BLaER1 (cell line): ENCODE results near the gene RALGPS2.

Source experiments
- H3K27ac ChIP-seq: shearing (Covaris generic); formaldehyde crosslinking; 2 replicates; pipeline ENCODE4 v1.8.1; 2022
- H3K27me3 ChIP-seq: shearing (Covaris generic); formaldehyde crosslinking; 2 replicates; pipeline ENCODE4 v1.8.1; 2022
- H3K36me3 ChIP-seq: shearing (Covaris generic); formaldehyde crosslinking; 2 replicates; pipeline ENCODE4 v1.8.1; 2022
- H3K4me1 ChIP-seq: shearing (Covaris generic); formaldehyde crosslinking; 2 replicates; pipeline ENCODE4 v1.8.1; 2022
- H3K4me2 ChIP-seq: shearing (Covaris generic); formaldehyde crosslinking; 2 replicates; pipeline ENCODE4 v1.8.1; 2022
- H3K4me3 ChIP-seq: shearing (Covaris generic); formaldehyde crosslinking; 2 replicates; pipeline ENCODE4 v1.8.1; 2022
- H3K9ac ChIP-seq: shearing (Covaris generic); formaldehyde crosslinking; 2 replicates; pipeline ENCODE4 v1.8.1; 2022
- H3K9me3 ChIP-seq: shearing (Covaris generic); formaldehyde crosslinking; 2 replicates; pipeline ENCODE4 v1.8.1; 2022
- H4K20me1 ChIP-seq: shearing (Covaris generic); formaldehyde crosslinking; 2 replicates; pipeline ENCODE4 v1.8.1; 2022
- Cebpa-rat ChIP-seq: shearing (Covaris generic); IDR thresholded peaks from 2 replicates; pipeline ENCODE4 v1.8.1; 2022

The RALGPS2 gene

DNA sequence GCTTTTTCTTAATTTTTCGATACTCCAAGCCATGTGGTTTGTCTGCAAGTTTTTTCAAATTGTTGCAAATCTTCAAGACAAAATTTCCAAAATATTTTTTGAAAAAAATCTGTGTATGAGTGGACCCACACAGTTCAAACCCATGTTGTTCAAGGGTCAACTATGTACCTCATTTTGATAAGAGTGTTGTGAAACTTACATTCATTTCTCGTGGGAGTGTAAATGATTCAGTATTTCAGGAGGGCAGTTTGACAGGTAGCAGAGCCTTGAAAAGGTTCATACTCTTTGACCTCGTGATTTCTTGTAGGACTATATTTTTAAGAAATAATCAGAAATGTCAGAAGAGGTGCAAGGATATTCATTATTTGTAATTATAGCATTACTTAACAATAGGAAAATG lies 77.8 kb downstream of the RALGPS2 start:
- Histone ChIP-seq H3K4me2 (no peak overlapping the region), H3K9ac (no peak overlapping the region), H3K36me3 (peaks cover 16% of the 10 kb centered on the region; the same call in 1 of the 2 replicates), H4K20me1 (no peaks in the 10 kb centered on the region), H3K27ac (no peak overlapping the region), H3K4me1 (no peaks in the 10 kb centered on the region), H3K4me3 (no peak overlapping the region), H3K9me3 (peaks cover 11% of the 10 kb centered on the region; the same call in 1 of the 2 replicates), H3K27me3 (no peaks in the 10 kb centered on the region)
- TF ChIP-seq Cebpa-rat = no peak

DNA sequence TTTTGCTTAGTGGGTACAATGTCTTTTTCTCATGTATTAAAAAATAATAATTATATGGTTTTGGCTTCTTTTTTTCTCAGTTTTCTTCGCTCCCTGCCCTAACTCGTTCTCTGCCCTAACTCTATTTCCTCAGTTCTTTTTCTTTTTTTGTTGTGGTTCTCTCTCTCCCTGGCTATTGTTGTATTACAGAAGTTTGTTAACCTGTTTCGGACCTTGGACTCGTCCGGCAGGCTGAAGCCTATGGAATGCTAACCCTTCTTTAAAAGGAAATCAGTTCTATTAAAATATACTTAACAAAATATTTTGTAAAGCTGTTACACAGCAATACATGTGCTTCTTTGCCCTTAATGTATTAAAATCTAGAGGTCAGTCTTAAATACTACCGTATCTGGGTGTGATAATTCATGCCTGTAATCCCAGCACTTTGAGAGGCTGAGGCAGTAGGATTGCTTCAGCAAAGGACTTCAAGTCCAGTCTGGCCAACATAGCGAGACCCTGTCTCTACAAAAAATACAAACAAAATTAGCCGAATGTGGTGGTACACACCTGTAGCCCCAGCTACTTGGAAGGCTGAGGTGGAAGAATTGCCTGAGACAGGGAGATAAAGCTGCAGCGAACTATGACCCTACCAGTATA lies 81.7 kb downstream of the RALGPS2 start:
- no peak overlapping the region for H3K4me3 ChIP-seq
- no peak overlapping the region for H3K9ac ChIP-seq
- no peak for TF ChIP-seq Cebpa-rat
- H4K20me1 ChIP-seq = no peaks in the 10 kb centered on the region
- no peak overlapping the region for H3K27ac ChIP-seq
- no peaks in the 10 kb centered on the region for H3K27me3 ChIP-seq
- H3K9me3 ChIP-seq = no peaks in the 10 kb centered on the region
- no peak overlapping the region for H3K4me2 ChIP-seq
- peaks cover 16% of the 10 kb centered on the region; the same call in 1 of the 2 replicates for H3K36me3 ChIP-seq
- no peaks in the 10 kb centered on the region for H3K4me1 ChIP-seq

- H3K36me3 ChIP-seq = peaks cover 16% of the 10 kb centered on the region; the same call in 1 of the 2 replicates
- H3K4me3 ChIP-seq = no peak overlapping the region
- H3K4me2 ChIP-seq = no peak overlapping the region
- H3K27me3 ChIP-seq = no peaks in the 10 kb centered on the region
- no peak overlapping the region for H3K27ac ChIP-seq
- H3K9me3 ChIP-seq = no peaks in the 10 kb centered on the region
- no peak overlapping the region for H3K9ac ChIP-seq
- no peaks in the 10 kb centered on the region for H3K4me1 ChIP-seq
- no peaks in the 10 kb centered on the region for H4K20me1 ChIP-seq
- TF ChIP-seq Cebpa-rat = no peak
Observed at GRCh38 chr1:178808529-178808928, 83.5 kb downstream of the RALGPS2 start.

- TF ChIP-seq Cebpa-rat = no peak
- no peaks in the 10 kb centered on the region for H3K9me3 ChIP-seq
- H3K9ac ChIP-seq = no peak overlapping the region
- H4K20me1 ChIP-seq = no peaks in the 10 kb centered on the region
- no peaks in the 10 kb centered on the region for H3K27me3 ChIP-seq
- no peak overlapping the region for H3K4me3 ChIP-seq
- H3K4me1 ChIP-seq = no peaks in the 10 kb centered on the region
- peaks cover 21% of the 10 kb centered on the region for H3K36me3 ChIP-seq
- no peak overlapping the region for H3K27ac ChIP-seq
- H3K4me2 ChIP-seq = no peak overlapping the region
Observed at GRCh38 chr1:178810585-178810984, 85.5 kb downstream of the RALGPS2 start.

GRCh38 chr1:178818416-178818815 lies 93.4 kb downstream of the RALGPS2 start:
- Histone ChIP-seq H3K9ac (no peak overlapping the region), H3K27ac (no peak overlapping the region), H3K4me2 (no peak overlapping the region), H3K27me3 (no peaks in the 10 kb centered on the region), H3K4me1 (no peaks in the 10 kb centered on the region), H4K20me1 (no peaks in the 10 kb centered on the region), H3K4me3 (no peak overlapping the region), H3K36me3 (peaks cover 6% of the 10 kb centered on the region), H3K9me3 (no peaks in the 10 kb centered on the region)
- no peak for TF ChIP-seq Cebpa-rat

GRCh38 chr1:178819123-178819522 lies 94.1 kb downstream of the RALGPS2 start:
- no peak overlapping the region for H3K27ac ChIP-seq
- no peak overlapping the region for H3K4me3 ChIP-seq
- H3K9me3 ChIP-seq = no peaks in the 10 kb centered on the region
- H3K27me3 ChIP-seq = no peaks in the 10 kb centered on the region
- TF ChIP-seq Cebpa-rat = no peak
- no peaks in the 10 kb centered on the region for H3K4me1 ChIP-seq
- no peak overlapping the region for H3K4me2 ChIP-seq
- no peaks in the 10 kb centered on the region for H4K20me1 ChIP-seq
- peaks cover 6% of the 10 kb centered on the region for H3K36me3 ChIP-seq
- H3K9ac ChIP-seq = no peak overlapping the region

GRCh38 chr1:178821134-178821866 lies 96.3 kb downstream of the RALGPS2 start:
- no peaks in the 10 kb centered on the region for H3K4me1 ChIP-seq
- H3K36me3 ChIP-seq = no peaks in the 10 kb centered on the region
- no peaks in the 10 kb centered on the region for H3K27me3 ChIP-seq
- TF ChIP-seq Cebpa-rat = no peak
- H3K4me2 ChIP-seq = no peak overlapping the region
- H4K20me1 ChIP-seq = no peaks in the 10 kb centered on the region
- no peak overlapping the region for H3K27ac ChIP-seq
- H3K9ac ChIP-seq = no peak overlapping the region
- H3K4me3 ChIP-seq = no peak overlapping the region
- no peaks in the 10 kb centered on the region for H3K9me3 ChIP-seq

GRCh38 chr1:178825167-178825566 lies 100.1 kb downstream of the RALGPS2 start:
- Histone ChIP-seq H4K20me1 (no peaks in the 10 kb centered on the region), H3K4me1 (no peaks in the 10 kb centered on the region), H3K4me2 (no peak overlapping the region), H3K27ac (no peak overlapping the region), H3K36me3 (no peaks in the 10 kb centered on the region), H3K27me3 (no peaks in the 10 kb centered on the region), H3K4me3 (no peak overlapping the region), H3K9me3 (no peaks in the 10 kb centered on the region), H3K9ac (no peak overlapping the region)
- TF ChIP-seq Cebpa-rat = no peak

DNA sequence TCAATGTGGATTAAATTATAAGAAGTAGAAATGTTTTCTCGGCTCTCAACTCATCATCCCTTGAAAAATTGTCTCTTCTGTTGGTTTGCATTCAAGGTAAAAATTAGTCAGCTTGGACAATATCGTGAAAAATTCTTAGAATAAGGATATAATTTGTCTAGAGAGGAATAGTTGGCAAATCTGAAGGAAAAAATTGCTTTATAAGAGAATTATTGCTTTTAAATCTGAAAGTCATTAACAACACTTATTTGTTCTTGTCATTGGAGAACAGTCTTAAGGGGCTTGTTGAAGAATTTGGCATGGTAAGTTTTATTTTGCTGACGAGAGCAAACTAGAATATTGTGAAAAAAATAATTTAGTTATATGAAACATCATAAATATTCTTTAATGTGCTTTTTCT lies 119.4 kb downstream of the RALGPS2 start:
- no peak overlapping the region for H3K27ac ChIP-seq
- H3K27me3 ChIP-seq = no peaks in the 10 kb centered on the region
- no peaks in the 10 kb centered on the region for H3K4me1 ChIP-seq
- no peaks in the 10 kb centered on the region for H3K36me3 ChIP-seq
- no peak overlapping the region for H3K9ac ChIP-seq
- H3K9me3 ChIP-seq = no peaks in the 10 kb centered on the region
- H4K20me1 ChIP-seq = no peaks in the 10 kb centered on the region
- no peak overlapping the region for H3K4me3 ChIP-seq
- H3K4me2 ChIP-seq = no peak overlapping the region
- no peak for TF ChIP-seq Cebpa-rat

DNA sequence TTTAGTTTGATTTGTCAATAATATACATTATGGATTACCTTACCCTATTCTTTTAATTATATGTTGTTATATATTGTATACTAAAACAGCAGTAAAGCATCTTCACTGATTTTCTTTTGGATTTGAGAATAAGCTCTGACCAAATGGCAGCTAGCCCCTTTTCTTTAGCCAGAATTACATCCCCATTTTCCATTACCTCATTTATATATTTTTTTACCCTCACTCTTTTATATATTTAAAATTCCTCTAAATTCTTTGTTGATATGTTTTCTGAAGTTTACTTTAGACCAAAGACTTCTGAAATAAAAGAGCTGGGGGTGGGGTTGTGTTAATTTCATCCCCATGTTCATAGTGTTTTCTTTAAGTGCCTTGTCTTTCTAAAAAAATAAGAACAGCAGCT lies 121.3 kb downstream of the RALGPS2 start:
- no peak for TF ChIP-seq Cebpa-rat
- H3K9me3 ChIP-seq = no peaks in the 10 kb centered on the region
- H3K4me1 ChIP-seq = no peaks in the 10 kb centered on the region
- H4K20me1 ChIP-seq = no peaks in the 10 kb centered on the region
- no peaks in the 10 kb centered on the region for H3K27me3 ChIP-seq
- H3K36me3 ChIP-seq = no peaks in the 10 kb centered on the region
- no peak overlapping the region for H3K9ac ChIP-seq
- no peak overlapping the region for H3K4me3 ChIP-seq
- H3K4me2 ChIP-seq = no peak overlapping the region
- H3K27ac ChIP-seq = no peak overlapping the region
